HL-60 (cell line): ENCODE data around the gene WWOX.

Experiments
- DNase-seq, 2 experiments: peaks; one replicate each; pipeline ENCODE4 v3.0.0-alpha.2; 2010 to 2020; ENCODE audit warnings: low read depth in 1 of 2, low spot score in 1 of 2
- H3K27ac ChIP-seq: fragments of 250-450 bp; sonication (Bioruptor Pico); replicated peaks from 2 replicates; pipeline ENCODE4 v1.5.1; 2020; ENCODE audit warnings: mild to moderate bottlenecking, moderate library complexity
- H3K27me3 ChIP-seq: fragments of 250-450 bp; sonication (Bioruptor Pico); 2 replicates; pipeline ENCODE4 v1.5.1; 2021; ENCODE audit warnings: mild to moderate bottlenecking, moderate library complexity; ENCODE audit not compliant: insufficient read depth, poor library complexity, severe bottlenecking
- H3K4me3 ChIP-seq: replicated peaks from 2 replicates; pipeline ENCODE4 v1.5.1; 2011; ENCODE audit warnings: mild to moderate bottlenecking, control low read depth, low read length; ENCODE audit not compliant: insufficient read depth
- GABPA ChIP-seq: IDR thresholded peaks from 2 replicates; pipeline ENCODE4 v1.6.1; 2012; ENCODE audit warnings: low read depth
- POLR2AphosphoS5 ChIP-seq: IDR thresholded peaks from 2 replicates; pipeline ENCODE4 v1.6.1; 2012; ENCODE audit warnings: low read depth
- SPI1 ChIP-seq: IDR thresholded peaks from 2 replicates; pipeline ENCODE4 v1.6.1; 2012; ENCODE audit warnings: low read depth, mild to moderate bottlenecking, borderline replicate concordance
- TF ChIP-seq, protein P1 (sequence below): IDR thresholded peaks from 2 replicates; pipeline ENCODE4 v1.6.1; 2012; ENCODE audit warnings: low read depth; ENCODE audit not compliant: insufficient replicate concordance
- TF ChIP-seq, protein P2 (sequence below): IDR thresholded peaks from one replicate; pipeline ENCODE4 v1.5.1; 2011; ENCODE audit warnings: low read length, control low read depth, inconsistent platforms; ENCODE audit not compliant: insufficient read depth

WWOX gene

DNA sequence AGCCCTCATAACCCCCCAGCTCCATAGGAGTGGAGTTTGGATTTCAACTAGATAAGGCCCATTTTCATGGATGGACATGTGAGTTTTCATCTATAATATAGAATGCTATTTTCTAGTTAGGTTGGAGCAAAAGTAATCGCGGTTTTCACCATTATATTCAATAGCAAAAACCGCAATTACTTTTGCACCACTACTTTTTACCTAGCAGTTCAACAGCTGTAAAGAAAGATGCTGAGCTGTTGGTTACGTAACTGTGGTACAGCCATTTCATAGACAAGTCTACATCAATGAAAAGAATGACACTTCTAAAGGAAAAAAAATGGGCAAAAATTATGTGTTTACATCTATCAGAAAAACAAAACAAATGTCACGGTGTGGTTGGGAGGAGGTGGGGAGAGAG is 993.4 kb downstream of the WWOX start:
- no peak for TF ChIP-seq GABPA
- TF ChIP-seq, protein P1, sequence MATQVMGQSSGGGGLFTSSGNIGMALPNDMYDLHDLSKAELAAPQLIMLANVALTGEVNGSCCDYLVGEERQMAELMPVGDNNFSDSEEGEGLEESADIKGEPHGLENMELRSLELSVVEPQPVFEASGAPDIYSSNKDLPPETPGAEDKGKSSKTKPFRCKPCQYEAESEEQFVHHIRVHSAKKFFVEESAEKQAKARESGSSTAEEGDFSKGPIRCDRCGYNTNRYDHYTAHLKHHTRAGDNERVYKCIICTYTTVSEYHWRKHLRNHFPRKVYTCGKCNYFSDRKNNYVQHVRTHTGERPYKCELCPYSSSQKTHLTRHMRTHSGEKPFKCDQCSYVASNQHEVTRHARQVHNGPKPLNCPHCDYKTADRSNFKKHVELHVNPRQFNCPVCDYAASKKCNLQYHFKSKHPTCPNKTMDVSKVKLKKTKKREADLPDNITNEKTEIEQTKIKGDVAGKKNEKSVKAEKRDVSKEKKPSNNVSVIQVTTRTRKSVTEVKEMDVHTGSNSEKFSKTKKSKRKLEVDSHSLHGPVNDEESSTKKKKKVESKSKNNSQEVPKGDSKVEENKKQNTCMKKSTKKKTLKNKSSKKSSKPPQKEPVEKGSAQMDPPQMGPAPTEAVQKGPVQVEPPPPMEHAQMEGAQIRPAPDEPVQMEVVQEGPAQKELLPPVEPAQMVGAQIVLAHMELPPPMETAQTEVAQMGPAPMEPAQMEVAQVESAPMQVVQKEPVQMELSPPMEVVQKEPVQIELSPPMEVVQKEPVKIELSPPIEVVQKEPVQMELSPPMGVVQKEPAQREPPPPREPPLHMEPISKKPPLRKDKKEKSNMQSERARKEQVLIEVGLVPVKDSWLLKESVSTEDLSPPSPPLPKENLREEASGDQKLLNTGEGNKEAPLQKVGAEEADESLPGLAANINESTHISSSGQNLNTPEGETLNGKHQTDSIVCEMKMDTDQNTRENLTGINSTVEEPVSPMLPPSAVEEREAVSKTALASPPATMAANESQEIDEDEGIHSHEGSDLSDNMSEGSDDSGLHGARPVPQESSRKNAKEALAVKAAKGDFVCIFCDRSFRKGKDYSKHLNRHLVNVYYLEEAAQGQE, result no peak
- no peak for TF ChIP-seq SPI1
- TF ChIP-seq, protein P2, sequence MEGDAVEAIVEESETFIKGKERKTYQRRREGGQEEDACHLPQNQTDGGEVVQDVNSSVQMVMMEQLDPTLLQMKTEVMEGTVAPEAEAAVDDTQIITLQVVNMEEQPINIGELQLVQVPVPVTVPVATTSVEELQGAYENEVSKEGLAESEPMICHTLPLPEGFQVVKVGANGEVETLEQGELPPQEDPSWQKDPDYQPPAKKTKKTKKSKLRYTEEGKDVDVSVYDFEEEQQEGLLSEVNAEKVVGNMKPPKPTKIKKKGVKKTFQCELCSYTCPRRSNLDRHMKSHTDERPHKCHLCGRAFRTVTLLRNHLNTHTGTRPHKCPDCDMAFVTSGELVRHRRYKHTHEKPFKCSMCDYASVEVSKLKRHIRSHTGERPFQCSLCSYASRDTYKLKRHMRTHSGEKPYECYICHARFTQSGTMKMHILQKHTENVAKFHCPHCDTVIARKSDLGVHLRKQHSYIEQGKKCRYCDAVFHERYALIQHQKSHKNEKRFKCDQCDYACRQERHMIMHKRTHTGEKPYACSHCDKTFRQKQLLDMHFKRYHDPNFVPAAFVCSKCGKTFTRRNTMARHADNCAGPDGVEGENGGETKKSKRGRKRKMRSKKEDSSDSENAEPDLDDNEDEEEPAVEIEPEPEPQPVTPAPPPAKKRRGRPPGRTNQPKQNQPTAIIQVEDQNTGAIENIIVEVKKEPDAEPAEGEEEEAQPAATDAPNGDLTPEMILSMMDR, result no peak
- no peak for TF ChIP-seq POLR2AphosphoS5
- DNase-seq, result peak; percentile 14 to 38
- Histone ChIP-seq H3K27me3 (no peaks in the 10 kb centered on the region), H3K4me3 (no peak overlapping the region), H3K27ac (peak overlapping the region; percentile 84)

DNA sequence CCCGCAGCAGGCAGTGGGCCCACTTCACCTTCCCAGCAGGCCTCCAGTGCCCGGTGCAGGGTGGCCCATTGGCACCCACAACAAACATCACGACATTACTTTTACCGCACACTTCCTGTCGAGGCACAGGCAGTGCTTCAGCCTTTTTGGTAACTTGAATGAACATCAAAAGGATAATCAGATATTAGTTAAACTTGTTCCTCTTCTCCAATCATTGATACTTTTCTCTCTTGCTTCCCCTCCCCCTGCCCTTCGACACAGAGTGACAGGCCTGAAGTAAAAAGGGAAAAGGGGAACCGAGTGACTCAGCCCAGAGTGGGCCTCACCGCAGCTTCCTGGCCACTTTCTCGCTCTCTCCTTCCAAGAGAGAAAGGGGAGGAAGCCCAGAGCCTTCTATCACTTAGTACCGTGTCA is 994.1 kb downstream of the WWOX start:
- no peaks in the 10 kb centered on the region for H3K27me3 ChIP-seq
- peak; percentile 96 for TF ChIP-seq SPI1
- TF ChIP-seq GABPA, result no peak
- TF ChIP-seq, protein P1, result no peak
- TF ChIP-seq, protein P2, result no peak
- peak; percentile 59 for TF ChIP-seq POLR2AphosphoS5
- H3K27ac ChIP-seq, result peak overlapping the region; percentile 84
- peak; percentile 87 to 94 for DNase-seq
- no peak overlapping the region for H3K4me3 ChIP-seq

DNA sequence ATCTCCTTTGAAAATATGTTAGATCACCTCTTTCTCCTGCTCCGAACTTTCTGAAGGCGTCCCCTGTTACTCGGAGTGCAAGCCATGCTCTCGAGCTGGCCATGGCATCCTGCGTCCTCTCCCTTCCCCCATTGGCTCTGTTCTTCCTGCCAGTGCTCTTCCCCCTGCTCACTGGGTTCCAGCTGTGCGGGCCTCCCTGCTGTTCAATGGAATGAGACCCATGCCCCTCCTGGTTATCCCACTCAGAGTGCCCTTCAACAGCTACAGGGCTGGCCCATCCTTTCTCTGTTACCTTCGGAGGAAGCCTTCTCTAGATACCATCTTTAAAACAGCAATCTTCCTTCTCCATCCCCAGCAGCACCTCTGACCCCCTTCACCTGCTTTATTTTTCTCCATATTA is 996.8 kb downstream of the WWOX start:
- DNase-seq, result no peak
- H3K4me3 ChIP-seq, result no peak overlapping the region
- TF ChIP-seq, protein P1, result no peak
- TF ChIP-seq, protein P2, result no peak
- TF ChIP-seq GABPA (no peak), SPI1 (no peak), POLR2AphosphoS5 (no peak)
- H3K27ac ChIP-seq, result no peak overlapping the region
- H3K27me3 ChIP-seq, result no peaks in the 10 kb centered on the region
